Measurements from ENCODE around the gene SPTBN1.
A peak's percentile ranks its signal among the peaks of the same experiment; 100 is the strongest.

The SPTBN1 gene

DNA sequence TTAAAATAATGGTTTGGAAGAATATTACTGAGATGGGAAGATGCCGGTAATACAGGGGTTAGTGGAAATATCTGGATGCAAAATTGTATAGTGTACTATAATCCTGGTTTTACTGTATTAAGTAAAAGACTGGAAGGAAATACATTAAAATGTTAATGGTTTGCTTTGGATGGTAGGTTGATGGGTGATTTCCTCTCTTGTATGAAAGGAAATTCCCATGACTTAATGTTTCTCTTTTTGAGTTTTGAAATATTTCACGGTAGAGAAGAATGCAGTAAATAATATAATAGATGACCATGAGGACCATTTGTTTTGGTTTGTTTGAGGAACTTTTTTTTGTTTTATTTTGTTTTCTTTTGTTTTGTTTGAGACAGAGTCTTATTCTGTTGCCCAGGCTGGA lies 8.2 kb downstream of the SPTBN1 start:
- H3K27ac ChIP-seq, result no peak overlapping the region
- H3K36me3 ChIP-seq (replicated peaks), result no peaks in the 10 kb centered on the region
- H3K4me3 ChIP-seq (ENCODE audit: low read depth, low read length), result no peak overlapping the region
- no peaks in the 10 kb centered on the region for H3K27me3 ChIP-seq (replicated peaks)
- in situ Hi-C loops (cut with HindIII; ENCODE audit: low pct_ligation_motif_present, low sequenced_read_pairs), result no loop called here
- TF ChIP-seq, protein P1, sequence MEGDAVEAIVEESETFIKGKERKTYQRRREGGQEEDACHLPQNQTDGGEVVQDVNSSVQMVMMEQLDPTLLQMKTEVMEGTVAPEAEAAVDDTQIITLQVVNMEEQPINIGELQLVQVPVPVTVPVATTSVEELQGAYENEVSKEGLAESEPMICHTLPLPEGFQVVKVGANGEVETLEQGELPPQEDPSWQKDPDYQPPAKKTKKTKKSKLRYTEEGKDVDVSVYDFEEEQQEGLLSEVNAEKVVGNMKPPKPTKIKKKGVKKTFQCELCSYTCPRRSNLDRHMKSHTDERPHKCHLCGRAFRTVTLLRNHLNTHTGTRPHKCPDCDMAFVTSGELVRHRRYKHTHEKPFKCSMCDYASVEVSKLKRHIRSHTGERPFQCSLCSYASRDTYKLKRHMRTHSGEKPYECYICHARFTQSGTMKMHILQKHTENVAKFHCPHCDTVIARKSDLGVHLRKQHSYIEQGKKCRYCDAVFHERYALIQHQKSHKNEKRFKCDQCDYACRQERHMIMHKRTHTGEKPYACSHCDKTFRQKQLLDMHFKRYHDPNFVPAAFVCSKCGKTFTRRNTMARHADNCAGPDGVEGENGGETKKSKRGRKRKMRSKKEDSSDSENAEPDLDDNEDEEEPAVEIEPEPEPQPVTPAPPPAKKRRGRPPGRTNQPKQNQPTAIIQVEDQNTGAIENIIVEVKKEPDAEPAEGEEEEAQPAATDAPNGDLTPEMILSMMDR (IDR thresholded peaks at IDR 0.05; ENCODE audit: low read depth, low read length, missing control alignments), result no peak
- no peak for DNase-seq

DNA sequence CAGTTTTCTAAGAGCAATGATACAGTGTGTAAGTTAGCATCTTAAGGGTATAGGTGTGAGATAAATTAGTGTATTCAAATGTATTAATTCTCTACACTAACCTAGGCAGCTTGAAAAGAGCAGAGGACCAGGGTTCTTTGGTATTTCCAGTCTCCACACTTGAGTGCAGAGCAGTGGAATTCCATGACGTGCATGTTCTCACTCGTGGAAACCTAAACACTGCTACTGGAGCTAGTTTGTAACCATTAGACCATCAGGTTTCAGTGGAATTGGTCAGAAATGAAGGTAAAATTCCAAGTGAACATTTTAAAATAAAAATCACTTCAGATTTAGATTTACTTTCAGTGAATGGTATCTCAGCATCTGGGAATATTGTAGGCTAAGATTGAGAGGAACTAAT lies 9.0 kb downstream of the SPTBN1 start:
- no peak for DNase-seq
- H3K4me3 ChIP-seq (ENCODE audit: low read depth, low read length), result no peak overlapping the region

DNA sequence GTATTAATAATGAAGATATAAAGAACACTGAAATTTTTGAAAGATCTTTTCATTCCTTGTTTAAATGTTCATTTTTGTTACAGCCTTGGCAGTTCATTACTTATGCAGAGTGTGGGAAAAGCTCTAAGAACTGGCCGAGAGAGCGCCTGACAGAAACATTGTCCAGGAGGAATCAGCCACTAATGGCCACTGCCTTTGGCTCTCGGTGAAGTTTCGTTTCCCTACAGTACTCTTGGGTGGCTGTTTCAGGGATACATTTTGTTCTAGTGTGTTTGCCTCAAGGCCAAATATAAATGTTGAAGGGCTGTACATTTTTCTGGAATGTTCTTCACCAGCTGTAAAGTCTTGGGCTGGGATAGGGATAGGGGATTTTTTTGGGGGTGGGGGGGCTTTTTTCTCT lies 10.7 kb downstream of the SPTBN1 start:
- in situ Hi-C loops (cut with HindIII; ENCODE audit: low pct_ligation_motif_present, low sequenced_read_pairs), result no loop called here
- H3K4me3 ChIP-seq (ENCODE audit: low read depth, low read length), result no peak overlapping the region
- no peaks in the 10 kb centered on the region for H3K27me3 ChIP-seq (replicated peaks)
- TF ChIP-seq, protein P1 (IDR thresholded peaks at IDR 0.05; ENCODE audit: low read depth, low read length, missing control alignments), result no peak
- no peak overlapping the region for H3K27ac ChIP-seq
- no peaks in the 10 kb centered on the region for H3K36me3 ChIP-seq (replicated peaks)
- no peak for DNase-seq

More for the DNA sequence above, 9.0 kb downstream of the SPTBN1 start:
- in situ Hi-C loops (cut with HindIII; ENCODE audit: low pct_ligation_motif_present, low sequenced_read_pairs), result no loop called here
- TF ChIP-seq, protein P1 (IDR thresholded peaks at IDR 0.05; ENCODE audit: low read depth, low read length, missing control alignments), result no peak
- Histone ChIP-seq H3K36me3 (replicated peaks) (no peaks in the 10 kb centered on the region), H3K27me3 (replicated peaks) (no peaks in the 10 kb centered on the region), H3K27ac (no peak overlapping the region)

DNA sequence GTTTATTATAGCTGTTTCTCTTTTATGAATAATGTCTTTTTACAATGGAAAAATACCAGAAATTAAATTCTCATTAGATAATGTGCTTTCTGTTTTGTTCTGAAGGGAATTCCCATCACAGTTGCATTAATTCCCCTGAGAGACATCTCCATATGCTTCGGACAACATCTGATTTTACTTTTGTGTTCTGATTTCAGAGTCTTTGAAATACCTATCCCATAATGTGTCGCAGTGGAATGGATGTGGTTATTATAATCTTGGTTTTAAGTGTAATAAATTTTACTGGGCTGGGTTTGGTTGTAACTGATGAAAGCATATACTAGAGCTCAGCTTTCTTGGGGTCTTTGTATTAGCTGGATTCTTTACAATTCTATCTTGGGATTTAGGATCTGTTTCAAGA lies 12.5 kb downstream of the SPTBN1 start:
- no peak for DNase-seq
- Histone ChIP-seq H3K27ac (peak overlapping the region; percentile 13), H3K36me3 (replicated peaks) (no peaks in the 10 kb centered on the region), H3K27me3 (replicated peaks) (no peaks in the 10 kb centered on the region), H3K4me3 (ENCODE audit: low read depth, low read length) (no peak overlapping the region)
- TF ChIP-seq, protein P1 (IDR thresholded peaks at IDR 0.05; ENCODE audit: low read depth, low read length, missing control alignments), result no peak
- in situ Hi-C loops (cut with HindIII; ENCODE audit: low pct_ligation_motif_present, low sequenced_read_pairs), result no loop called here

DNA sequence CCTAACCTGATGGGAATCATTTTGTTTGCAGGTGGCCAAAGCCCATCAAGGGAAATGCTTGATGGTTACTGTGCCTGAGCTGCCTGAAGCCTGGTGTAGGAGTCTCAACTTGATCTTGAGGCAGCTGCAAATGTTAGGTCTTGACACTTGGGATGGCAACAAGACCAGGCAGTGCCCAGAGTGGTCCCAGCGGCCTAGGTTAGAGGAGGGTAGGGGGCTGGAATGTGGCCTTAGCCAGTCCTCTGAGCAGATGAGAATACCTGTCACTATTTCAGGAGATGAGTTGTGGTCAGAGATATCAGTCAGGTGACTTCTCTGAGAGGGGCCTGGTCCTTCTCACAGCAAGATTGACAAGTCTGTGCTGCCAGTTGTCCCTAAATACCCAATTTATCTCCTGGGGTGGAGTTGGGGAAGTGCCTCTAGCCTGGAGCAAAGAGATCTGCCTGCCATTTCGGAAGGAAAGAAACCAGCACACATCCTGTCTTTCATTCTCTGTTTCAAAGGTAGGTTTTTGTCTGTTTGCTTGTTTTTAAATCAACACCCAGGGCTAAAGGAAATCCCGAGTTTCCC lies 13.4 kb downstream of the SPTBN1 start:
- Histone ChIP-seq H3K4me3 (ENCODE audit: low read depth, low read length) (no peak overlapping the region), H3K27ac (peak overlapping the region; percentile 12), H3K27me3 (replicated peaks) (no peaks in the 10 kb centered on the region), H3K36me3 (replicated peaks) (no peaks in the 10 kb centered on the region)
- in situ Hi-C loops (cut with HindIII; ENCODE audit: low pct_ligation_motif_present, low sequenced_read_pairs), result no loop called here
- TF ChIP-seq, protein P1 (IDR thresholded peaks at IDR 0.05; ENCODE audit: low read depth, low read length, missing control alignments), result no peak
- DNase-seq, result no peak
